ENCODE data around the gene CYB5D1. TPM values are rescaled to one million over a fixed set of nuclear protein-coding genes. Genes with fewer than 3 reads are reported as not detected.
A peak's percentile ranks its signal among the peaks of the same experiment; 100 is the strongest.

The CYB5D1 gene
- polyA plus RNA-seq, 4 donors = 19.8 to 29.7 (median 25.3) TPM

GRCh38 chr17:7833011-7833794 is 24.6 kb upstream of the CYB5D1 start:
- DNase-seq (ENCODE audit: low read depth in 4 of 4, low spot score in 2 of 4) = no peak

GRCh38 chr17:7833795-7834541 is 23.8 kb upstream of the CYB5D1 start, which contains the start of gene KDM6B:
Gene KDM6B (plus strand): TSS chr17:7834217. CDS start chr17:7845555, 11,338 bp downstream.
- DNase-seq (ENCODE audit: low read depth in 4 of 4, low spot score in 2 of 4) = peak in 3 of 4 donors; percentile 69 to 89 (median 82)

GRCh38 chr17:7834542-7834956 is 23.3 kb upstream of the CYB5D1 start:
- no peak for DNase-seq (ENCODE audit: low read depth in 4 of 4, low spot score in 2 of 4)

GRCh38 chr17:7834957-7835813 is 22.6 kb upstream of the CYB5D1 start:
- peak; percentile 95 to 99 (median 98) for DNase-seq (ENCODE audit: low read depth in 4 of 4, low spot score in 2 of 4)

- peak in 1 of 4 donors; percentile 63 for DNase-seq (ENCODE audit: low read depth in 4 of 4, low spot score in 2 of 4)
Measured at GRCh38 chr17:7835814-7836595, 21.8 kb upstream of the CYB5D1 start.

GRCh38 chr17:7836596-7837407 is 21.0 kb upstream of the CYB5D1 start:
- peak in 3 of 4 donors; percentile 90 to 94 (median 90) for DNase-seq (ENCODE audit: low read depth in 4 of 4, low spot score in 2 of 4)

GRCh38 chr17:7837408-7838088 is 20.3 kb upstream of the CYB5D1 start:
- no peak for DNase-seq (ENCODE audit: low read depth in 4 of 4, low spot score in 2 of 4)

GRCh38 chr17:7838090-7839075 is 19.4 kb upstream of the CYB5D1 start:
- DNase-seq (ENCODE audit: low read depth in 4 of 4, low spot score in 2 of 4) = peak in 1 of 4 donors; percentile 46

- no peak for DNase-seq (ENCODE audit: low read depth in 4 of 4, low spot score in 2 of 4)
Measured at GRCh38 chr17:7839190-7839875, 18.5 kb upstream of the CYB5D1 start.

- DNase-seq (ENCODE audit: low read depth in 4 of 4, low spot score in 2 of 4) = no peak
Measured at GRCh38 chr17:7839876-7840261, 17.9 kb upstream of the CYB5D1 start.

GRCh38 chr17:7840441-7840840 is 17.4 kb upstream of the CYB5D1 start:
- DNase-seq (ENCODE audit: low read depth in 4 of 4, low spot score in 2 of 4) = no peak

- no peak for DNase-seq (ENCODE audit: low read depth in 4 of 4, low spot score in 2 of 4)
Measured at GRCh38 chr17:7840875-7841274, 16.9 kb upstream of the CYB5D1 start.

GRCh38 chr17:7841396-7841914 is 16.3 kb upstream of the CYB5D1 start:
- DNase-seq (ENCODE audit: low read depth in 4 of 4, low spot score in 2 of 4) = peak in 1 of 4 donors; percentile 31

GRCh38 chr17:7841915-7842379 is 15.9 kb upstream of the CYB5D1 start:
- DNase-seq (ENCODE audit: low read depth in 4 of 4, low spot score in 2 of 4) = peak in 2 of 4 donors; percentile 88 to 89

GRCh38 chr17:7842380-7843256 is 15.2 kb upstream of the CYB5D1 start:
- peak in 1 of 4 donors; percentile 29 for DNase-seq (ENCODE audit: low read depth in 4 of 4, low spot score in 2 of 4)

- DNase-seq (ENCODE audit: low read depth in 4 of 4, low spot score in 2 of 4) = no peak
Measured at GRCh38 chr17:7843257-7843535, 14.6 kb upstream of the CYB5D1 start.
